GM19438 (cell line): ENCODE results near the gene THOC1.

Source experiments
- ATAC-seq: cut with Tn5 transposase; IDR thresholded peaks from one replicate; pipeline ENCODE4 v1.9.1; 2021; ENCODE audit warnings: low read depth; ENCODE audit not compliant: unreplicated experiment

THOC1 gene

GRCh38 chr18:217532-218336 is 50.1 kb downstream of the THOC1 start:
- ATAC-seq = no peak

GRCh38 chr18:215448-216010 is 52.3 kb downstream of the THOC1 start:
- ATAC-seq = no peak

- no peak for ATAC-seq
Measured at GRCh38 chr18:213966-214365, 53.9 kb downstream of the THOC1 start.

- ATAC-seq = no peak
Measured at GRCh38 chr18:213505-213904, 54.3 kb downstream of the THOC1 start.

- no peak for ATAC-seq
Measured at GRCh38 chr18:212780-213179, 55.1 kb downstream of the THOC1 start.

GRCh38 chr18:211582-211981 is 56.3 kb downstream of the THOC1 start:
- no peak for ATAC-seq

- ATAC-seq = no peak
Measured at GRCh38 chr18:210733-211132, 57.1 kb downstream of the THOC1 start.

GRCh38 chr18:210075-210474 is 57.8 kb downstream of the THOC1 start:
- ATAC-seq = no peak

GRCh38 chr18:199768-200167 is 68.1 kb downstream of the THOC1 start:
- no peak for ATAC-seq

GRCh38 chr18:199214-199613 is 68.6 kb downstream of the THOC1 start:
- ATAC-seq = no peak

GRCh38 chr18:195651-196050 is 72.2 kb downstream of the THOC1 start:
- no peak for ATAC-seq

- no peak for ATAC-seq
Measured at GRCh38 chr18:192801-193200, 75.0 kb downstream of the THOC1 start.

- ATAC-seq = no peak
Measured at GRCh38 chr18:191725-192124, 76.1 kb downstream of the THOC1 start.

GRCh38 chr18:189254-189653 is 78.6 kb downstream of the THOC1 start:
- no peak for ATAC-seq

GRCh38 chr18:183769-184168 is 84.1 kb downstream of the THOC1 start:
- ATAC-seq = no peak

- no peak for ATAC-seq
Measured at GRCh38 chr18:181711-182110, 86.1 kb downstream of the THOC1 start.

GRCh38 chr18:179499-179898 is 88.3 kb downstream of the THOC1 start:
- ATAC-seq = no peak

- no peak for ATAC-seq
Measured at GRCh38 chr18:172361-172760, 95.5 kb downstream of the THOC1 start.
